GM18873 (cell line): Measurements from ENCODE around the gene TTC31.
"Not testable (repeated sequence)": the region's sequence is repeated elsewhere in the genome, so short reads cannot be mapped to it uniquely, and the experiment has no call there.

Source experiments
- ATAC-seq: cut with Tn5 transposase; IDR thresholded peaks from one replicate; pipeline ENCODE4 v1.9.1; 2021; ENCODE audit warnings: mild to moderate bottlenecking, moderate library complexity, moderate number of reproducible peaks; ENCODE audit not compliant: unreplicated experiment, low FRiP score

Gene TTC31

DNA sequence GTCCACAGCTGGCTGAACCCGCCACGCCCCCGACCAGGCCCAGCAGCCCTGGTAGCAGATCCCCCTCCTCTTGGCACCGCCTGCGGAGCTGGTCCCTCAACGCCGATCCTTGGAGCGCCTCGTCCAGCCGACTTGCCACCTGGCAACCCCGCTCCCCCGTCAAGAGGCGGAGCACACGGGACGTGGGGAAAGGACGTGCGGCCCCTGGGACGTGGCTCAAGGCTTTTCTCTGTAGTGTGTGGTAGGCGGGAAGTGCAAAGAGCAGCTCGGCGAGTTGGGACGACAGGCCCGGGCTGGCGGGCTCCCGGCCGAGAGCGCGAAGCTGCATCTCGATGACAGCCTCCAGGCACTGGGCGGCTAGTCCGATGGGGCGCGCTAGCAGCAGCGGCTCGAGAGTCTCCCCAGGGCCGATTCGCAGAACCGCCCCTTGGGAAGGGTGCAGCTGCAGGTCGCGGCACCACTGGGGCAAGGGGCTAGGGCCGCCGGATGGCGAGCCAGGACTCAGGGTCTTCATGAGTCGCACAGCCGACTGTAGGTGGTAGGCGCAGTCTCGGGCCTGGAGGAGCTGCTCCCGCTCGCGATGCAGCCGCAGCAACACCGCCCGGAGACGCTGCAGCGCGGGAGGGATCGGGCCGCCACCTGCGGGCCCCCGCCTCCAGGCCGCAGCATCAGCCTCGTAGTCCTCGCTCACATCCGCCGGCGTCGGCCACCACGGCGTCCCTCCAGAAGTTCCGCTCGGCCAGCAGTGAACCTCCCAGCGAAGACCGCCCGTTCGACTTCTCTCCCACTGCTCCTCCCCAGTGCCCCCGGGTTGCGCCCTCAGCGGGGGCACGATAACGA is 700 bp upstream of the TTC31 start:
- ATAC-seq, result peak; percentile 29

- ATAC-seq, result not testable (repeated sequence)
These were observed 839 bp downstream of the TTC31 start for GRCh38 chr2:74483675-74484164.

DNA sequence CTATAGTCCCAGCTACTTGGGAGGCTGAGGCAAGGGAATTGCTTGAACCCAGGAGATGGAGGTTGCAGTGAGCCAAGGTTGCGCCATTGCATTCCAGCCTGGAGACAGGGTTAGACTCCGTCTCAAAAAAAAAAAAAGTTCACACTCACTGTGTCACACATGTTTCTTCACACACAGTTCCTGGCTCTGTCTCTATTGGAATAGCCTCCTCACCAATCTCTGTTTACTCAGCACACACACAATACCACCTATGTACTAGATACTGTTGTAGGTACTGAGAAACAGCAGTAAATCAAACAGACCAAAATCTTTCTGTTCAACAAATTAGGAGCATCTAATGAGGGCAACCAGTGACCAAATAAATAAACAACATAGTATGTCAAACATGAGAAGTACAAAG is 3.3 kb downstream of the TTC31 start:
- ATAC-seq, result no peak

DNA sequence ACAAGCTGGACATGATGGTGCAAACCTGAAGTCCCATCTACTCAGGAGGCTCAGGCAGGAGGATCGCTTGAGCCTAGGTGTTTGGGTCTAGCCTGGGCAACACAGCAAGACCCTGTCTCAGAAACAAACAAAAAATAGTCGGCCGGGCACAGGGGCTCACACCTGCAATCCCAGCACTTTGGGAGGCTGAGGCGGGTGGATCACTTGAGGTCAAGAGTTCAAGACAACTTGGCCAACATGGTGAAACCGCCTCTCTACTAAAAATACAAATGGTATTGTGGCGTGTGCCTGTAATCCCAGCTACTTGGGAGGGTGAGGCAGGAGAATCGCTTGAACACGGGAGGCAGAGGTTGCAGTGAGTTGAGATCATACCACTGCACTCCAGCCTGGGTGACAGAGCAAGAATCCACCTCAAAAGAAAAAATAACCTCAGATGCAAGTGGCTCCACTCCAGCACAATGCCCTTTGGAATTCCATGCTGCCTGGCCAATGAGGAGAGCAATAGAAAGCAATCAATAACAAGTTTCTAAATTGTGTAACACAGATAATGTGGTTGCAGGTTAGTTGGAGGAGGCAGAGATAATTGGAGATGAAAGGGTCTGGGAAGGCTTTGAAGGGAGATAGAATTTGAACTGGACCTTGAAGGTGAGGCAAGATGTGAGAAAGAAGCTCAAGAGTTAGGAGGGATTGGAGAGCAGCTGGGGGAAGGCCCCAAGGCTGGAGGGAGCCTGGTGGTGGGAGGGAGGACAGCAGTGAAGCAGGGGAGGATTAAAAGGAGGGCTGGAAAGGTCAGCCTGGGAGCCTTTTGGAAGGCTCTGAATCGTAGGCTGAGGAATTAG is 6.0 kb downstream of the TTC31 start:
- ATAC-seq, result no peak

DNA sequence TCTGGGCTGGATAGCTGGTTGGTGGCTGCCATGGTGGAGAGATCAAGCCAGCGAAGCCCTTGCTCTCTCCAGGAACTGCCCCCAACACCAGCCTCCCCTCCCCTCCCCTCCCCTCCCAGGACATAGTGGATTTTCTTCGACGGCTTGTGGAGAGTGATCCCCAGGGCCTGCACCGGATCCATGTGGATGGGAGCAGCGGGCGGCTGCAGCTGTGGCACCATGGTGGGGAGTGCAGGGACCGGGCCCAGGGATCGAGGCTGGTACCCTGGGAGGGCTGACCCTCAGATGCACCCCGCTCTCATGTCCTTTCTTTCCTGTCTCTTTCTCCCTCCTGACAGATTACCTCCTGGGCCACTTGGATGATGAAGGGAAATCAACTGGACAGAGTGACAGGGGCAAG is 7.0 kb downstream of the TTC31 start:
- no peak for ATAC-seq

GRCh38 chr2:74491648-74492544 is 9.0 kb downstream of the TTC31 start:
- ATAC-seq, result no peak

DNA sequence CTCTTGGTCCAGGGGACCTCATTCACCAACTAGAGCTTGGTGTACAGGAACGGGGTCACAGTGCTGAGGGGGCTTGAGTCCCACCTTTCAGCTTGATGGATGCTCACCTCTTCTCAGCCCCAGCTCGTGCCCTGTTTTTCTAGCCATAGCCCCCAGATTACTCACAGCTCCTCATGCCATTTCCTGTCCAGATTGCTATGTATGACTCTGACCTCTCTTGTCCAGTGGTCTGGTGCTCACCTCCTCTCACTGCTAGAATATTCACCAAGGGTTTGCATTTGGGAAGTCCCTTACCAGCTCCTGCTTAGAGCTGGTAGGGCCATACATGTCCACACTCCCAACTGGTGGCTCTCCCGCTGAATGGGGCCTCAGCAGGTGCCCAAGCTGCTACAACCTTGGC is 10.7 kb downstream of the TTC31 start:
- ATAC-seq, result no peak

DNA sequence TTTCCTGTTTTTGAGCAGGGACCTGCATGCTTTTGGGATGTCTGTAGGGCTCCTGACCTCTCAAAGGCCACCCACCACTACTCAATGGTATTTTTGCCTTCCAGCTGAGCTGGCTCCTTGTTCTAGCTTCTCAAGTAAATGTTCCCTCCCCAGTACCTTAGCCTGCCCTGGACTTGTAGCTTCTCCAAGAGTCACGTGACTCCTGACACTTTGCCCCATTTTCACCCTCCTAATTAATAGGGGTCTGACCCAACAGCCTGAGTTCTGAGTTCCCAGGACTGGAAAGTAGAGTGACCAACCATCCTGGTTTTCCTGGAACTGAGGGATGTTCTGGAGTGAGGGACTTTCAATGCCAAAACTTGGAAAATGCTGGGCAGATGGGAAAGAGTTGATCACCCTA is 12.6 kb downstream of the TTC31 start:
- no peak for ATAC-seq

GRCh38 chr2:74496997-74497776 is 14.3 kb downstream of the TTC31 start:
- no peak for ATAC-seq

GRCh38 chr2:74497777-74498499 is 15.1 kb downstream of the TTC31 start:
- ATAC-seq, result no peak

DNA sequence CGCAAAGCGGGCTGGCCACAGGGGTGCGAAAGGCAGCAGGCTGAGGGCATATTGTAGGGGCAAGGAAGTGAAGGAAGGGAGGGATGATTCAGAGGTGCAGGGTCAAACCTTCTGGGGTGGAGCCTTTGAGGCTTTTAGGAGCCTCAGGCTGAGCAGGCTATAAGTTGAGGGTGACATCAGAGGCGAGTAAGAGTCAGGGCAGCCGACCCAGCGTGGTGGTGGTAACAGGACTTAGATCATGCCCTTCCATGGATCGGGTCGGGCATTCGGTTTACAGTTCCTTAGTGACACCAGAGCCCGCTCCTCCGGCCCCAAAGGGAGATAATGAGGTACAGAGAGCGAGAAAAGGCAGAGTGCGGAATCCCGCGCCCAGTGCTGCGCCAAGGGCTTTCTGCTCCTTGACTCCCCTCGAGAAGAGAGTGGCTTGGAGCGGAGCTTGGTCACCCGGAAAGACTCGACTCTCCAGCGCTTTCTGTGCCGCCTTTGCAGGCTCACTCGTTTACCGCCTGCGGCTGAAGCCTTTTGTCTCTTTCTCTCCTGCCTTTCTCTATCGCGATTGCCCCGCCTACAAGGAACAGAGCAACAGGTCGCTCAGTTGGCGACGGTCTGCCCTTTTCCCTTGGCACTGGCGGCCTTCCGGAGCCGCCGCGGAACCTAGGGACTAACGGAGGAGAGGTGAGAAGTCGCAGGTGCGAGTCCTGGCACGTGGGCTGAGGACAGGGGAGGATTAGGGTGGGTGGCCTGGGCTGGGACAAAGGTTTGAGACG is 15.8 kb downstream of the TTC31 start:
- ATAC-seq, result no peak

- no peak for ATAC-seq
These were observed 16.5 kb downstream of the TTC31 start, which contains the start of gene LBX2 for GRCh38 chr2:74499267-74499939. LBX2 (minus strand) TSS chr2:74499603; CDS start chr2:74499537, 66 bp downstream.

DNA sequence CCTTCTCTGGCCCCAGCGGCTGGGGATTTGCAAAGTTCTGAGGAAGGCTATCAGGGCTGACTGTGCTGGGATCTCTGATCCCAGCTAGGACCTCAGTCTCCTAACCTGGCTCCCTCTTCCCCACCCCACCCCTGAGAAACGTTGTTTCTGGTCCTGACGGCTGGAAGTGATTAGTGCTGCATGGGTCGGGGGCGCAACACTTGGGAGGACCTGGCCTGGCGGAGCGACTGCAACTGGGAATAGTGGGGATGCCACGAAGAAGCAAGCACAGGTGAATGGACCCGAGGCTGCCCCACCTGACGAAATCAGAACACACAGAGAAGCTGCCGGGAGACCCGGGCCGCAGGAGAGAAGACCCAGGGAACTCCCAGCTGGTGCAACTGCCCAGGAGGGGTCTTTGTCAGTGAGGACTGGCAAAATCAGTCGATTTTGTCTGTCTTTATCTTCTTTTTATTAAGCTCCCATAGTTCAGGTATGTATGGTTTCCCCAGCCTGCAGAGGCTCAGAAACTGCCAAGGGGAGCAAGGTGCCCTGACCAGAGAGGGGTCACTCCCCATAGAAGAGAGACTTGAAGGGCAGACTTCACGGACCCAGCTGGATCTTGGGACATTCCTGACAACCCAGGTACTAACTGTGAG is 17.2 kb downstream of the TTC31 start:
- ATAC-seq, result no peak

DNA sequence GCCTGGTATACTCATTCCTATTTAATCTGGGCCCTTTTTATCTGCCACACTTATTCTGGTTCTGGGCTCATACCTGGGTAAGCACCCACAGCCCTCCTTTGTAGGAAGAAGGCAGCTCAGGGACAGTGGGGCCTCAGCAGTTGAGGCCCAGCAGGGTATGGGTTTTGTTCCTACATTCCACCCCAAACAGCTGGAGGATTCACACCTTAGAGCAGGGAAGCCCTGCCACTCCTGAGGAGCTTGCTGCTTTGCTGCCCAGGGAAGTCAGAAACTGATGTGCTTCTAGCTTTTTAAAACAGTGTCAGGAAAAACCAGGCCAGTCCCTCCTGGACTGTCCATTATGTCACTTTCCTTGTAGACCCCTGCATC is 17.7 kb downstream of the TTC31 start:
- ATAC-seq, result no peak

- ATAC-seq, result no peak
These were observed 18.6 kb downstream of the TTC31 start for GRCh38 chr2:74501335-74502071.

GRCh38 chr2:74502147-74502719 is 19.4 kb downstream of the TTC31 start:
- no peak for ATAC-seq
